ENCODE measurements around the gene JAKMIP1.
"Not testable (repeated sequence)": the region's sequence is repeated elsewhere in the genome, so short reads cannot be mapped to it uniquely, and the experiment has no call there.

Gene JAKMIP1

DNA sequence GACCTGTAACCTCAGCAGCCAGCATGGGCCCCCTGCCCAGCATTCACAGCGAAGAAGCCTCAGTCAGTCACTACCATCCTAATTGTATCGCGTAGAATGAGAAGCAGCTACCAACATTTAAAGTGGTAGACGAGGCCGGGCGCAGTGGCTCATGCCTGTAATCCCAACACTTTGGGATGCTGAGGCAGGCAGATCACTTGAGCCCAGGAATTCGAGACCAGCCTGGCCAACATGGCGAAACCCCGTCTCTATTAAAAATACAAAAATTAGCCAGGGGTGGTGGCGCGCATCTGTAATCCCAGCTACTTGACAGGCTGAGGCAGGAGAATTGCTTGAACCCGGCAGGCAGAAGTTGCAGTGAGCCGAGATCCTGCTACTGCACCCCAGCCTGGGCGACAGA, 59.3 kb downstream of the JAKMIP1 start:
- not testable (repeated sequence) for DNase-seq

DNA sequence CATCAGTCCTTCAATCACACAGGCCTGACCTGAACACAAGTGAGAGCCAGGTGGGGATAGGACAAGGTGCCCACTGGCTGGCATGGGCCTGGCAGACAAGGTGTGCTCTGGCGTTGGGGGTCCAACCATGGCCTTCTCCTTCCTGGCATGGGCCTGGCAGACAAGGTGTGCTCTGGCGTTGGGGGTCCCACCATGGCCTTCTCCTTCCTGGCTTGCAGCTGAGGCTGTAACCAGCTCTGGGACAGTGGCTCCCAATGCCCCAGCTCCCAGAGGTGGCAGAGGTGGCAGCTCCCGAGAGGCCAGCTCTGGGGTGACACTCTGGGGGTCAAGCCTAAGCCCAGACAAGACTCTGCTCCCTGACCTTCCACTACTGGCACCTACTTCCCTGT, 62.6 kb downstream of the JAKMIP1 start:
- DNase-seq = no peak

DNA sequence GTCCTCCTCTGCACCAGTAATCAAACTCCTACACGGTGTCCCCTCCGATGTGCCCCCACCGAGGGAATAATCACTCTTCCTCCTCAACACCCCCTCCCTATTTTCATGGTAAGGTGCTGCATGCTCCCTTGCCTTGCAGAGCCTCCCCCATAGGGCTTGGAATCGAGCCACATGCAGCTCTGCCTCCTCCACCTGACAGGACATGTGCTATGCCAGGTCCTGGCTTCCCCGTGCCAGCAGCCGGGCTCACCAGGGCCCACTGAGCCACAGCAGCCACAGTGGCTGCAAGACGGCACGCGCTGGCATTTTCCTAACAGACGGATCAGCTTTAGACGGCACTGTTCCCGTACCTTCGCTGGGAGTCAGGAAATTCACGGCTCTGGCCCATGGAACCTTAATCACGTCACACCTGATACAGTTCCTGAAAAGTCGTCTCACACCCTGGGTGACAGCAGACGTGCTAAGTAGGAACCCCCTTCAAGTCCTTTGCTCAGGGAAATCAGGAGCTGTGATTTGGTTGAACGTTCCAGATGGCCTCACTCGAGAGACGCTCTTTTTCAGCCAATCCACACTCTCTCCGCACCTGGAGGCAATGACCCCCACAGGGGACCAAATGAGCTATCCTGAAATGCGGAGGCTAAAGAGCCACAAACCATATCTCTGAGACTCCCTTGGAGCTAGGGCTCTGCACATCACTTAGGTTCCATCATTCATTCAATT, 63.2 kb downstream of the JAKMIP1 start:
- DNase-seq = no peak

DNA sequence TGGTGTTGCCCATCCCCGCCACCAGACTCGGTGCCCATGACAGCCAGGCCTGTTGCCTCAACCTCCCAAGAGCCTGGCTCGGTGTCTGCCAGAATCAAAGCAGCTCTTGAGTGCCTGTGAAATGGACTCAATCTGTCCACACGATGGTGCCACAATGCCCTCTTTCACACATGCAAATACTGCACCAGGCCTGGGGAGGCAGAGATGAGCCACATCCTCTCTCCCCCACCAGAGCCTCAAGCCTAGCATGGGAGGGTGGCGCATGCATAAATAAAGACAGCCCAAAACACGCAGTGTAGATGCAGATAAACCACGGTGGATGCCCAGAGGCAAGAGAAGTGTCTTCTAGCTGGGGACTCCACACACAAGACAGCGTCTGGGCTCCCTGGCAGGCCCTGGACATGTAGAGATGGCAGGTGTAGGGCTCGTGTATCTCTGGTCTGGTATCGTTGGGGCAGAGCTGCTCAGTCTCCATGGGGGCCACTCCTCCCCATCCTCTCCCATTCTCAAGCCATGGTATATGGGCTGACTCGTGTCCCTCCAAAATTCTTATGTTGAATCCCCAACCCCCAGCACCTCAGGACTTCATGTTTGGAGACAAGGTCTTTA, 65.6 kb downstream of the JAKMIP1 start:
- DNase-seq = no peak

DNA sequence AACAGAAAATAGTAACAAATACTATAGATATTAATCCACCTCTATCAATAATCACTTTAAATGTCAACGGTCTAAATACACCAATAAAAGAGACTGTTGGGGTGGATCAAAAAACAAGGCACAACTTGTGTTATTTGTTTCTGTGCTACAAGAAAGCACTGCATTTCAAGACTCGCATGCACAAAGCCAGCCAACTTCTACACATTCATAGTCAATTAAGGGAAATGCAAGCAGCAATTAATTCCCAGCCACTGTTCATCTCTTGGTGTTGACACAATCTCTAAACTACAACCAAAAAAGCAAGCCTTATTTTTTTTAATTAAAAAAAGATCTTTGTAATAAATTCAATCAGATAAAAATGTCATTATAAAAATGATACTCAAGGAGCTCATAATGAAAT, 67.6 kb downstream of the JAKMIP1 start:
- no peak for DNase-seq

DNA sequence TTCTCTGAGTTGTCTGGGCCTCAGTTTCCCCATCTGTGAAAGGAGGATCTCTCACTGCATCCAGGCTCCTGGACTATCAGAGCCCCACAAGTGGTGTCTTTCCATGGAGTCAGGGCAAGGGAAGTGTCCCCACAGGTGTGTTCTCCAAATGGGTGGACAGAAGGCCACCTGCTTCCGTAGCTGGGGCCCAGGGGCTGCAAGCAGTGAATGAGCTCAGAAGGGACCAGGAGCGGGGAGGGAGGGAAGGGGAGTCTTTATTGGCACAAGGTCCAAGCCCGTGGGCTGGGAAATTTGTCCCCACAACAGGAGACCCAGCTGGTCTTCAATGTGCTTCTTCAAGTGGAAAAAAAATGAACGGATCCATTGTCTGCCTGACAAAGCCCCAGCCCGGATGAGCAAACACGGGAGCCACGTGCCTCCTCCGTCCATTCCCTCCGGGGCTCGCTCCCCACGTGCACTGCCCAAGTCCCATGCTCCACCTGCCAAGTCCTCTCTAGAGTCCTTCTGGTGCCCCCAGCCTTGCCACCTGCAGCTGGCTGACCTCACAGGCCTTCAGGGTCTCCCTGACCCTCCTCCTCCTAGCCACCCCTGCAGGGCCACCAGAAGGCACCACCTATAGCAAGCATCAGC, 72.0 kb downstream of the JAKMIP1 start:
- no peak for DNase-seq

DNA sequence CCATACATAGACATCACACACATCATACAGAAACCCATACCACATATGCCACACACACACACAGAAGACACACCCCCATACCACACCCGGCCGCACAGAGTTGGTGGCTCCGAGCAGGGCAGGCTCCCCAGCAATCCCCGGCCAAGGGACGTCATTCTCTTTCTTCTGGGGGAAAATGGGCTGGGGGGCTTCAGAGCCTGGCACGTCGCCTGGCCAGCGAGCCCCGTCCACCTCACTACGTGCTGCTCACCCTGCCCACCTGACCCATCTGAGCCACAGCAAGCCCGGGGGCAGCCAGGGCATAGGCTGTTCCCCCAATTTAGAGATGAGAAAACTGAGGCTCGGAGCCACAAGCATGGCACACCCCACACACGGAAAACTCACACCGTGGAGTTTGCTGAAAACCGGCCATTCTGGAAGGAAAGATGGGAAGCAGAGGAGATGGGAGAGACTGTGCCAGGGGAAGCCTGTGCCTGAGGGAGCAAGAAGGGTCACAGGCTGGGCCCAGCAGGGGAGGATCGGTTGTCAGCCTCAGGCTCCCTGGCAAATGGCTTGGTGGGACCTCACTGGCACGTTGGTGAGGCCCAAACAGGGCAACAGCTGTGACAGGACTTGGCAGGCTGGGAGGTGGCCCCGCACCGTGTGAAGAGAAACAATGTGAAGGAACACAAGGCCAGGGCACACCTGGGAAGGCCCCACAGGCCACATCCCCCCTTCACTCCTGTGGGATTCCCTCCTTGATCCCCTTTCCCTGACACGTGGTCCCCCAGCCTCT, 73.2 kb downstream of the JAKMIP1 start:
- DNase-seq = no peak

DNA sequence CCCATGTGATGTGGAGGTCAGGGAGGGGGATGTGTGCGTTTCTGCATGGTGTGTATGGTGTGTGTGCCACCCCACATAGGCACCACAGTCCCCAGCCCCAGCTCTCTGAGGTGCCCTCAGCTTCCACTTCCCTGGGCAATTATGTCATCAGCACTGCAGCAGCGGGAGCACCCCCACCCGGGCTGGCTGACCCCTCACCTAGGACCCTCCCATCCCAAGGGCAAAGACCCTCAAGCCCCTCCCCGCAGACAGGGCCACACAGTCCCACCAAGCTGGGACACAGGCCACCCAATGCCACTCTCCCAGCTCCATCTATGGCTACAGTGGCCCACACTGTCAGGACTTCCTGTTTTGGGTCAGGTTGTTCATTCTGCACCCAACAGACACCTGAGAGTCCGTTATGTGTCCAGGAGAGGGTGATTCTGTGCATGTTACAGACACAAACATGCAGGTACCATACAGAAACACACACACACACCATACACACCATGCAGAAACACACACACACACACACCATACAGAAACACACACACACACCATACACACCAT, 75.2 kb downstream of the JAKMIP1 start:
- DNase-seq = no peak

DNA sequence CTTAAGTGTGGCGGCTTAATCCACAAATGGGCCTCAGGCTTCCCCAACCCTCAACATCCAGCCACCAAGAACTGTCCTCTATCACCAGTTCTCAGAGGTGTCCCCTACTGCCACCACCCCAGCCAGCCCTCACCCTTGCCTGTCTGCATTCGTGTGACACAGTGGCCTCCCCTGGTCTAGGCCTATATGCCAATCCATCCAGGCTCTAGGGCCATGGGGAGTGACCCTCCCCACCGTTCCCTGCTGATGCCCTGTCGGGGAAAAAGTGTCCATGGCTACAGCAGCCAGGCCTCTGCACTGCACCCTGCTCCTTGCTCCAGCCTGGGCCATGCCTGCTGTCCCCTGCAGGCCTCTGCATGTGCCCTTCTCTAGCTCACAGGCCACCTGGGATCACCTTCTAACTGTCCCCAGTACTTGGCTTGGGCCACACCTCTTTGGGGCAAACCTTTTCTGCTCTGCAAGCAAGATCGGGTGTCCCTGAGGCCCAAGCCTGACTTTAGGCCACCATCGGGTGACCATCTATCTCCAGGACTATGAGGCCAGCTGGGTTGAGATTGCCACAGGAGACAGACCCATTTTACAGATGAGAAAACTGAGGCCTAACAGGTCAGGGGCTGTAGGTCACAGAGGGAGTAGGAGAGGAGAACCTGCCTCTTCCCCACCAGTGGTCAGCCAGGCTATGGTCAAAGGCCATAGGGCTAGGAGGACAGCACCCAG, 75.8 kb downstream of the JAKMIP1 start:
- DNase-seq = no peak

DNA sequence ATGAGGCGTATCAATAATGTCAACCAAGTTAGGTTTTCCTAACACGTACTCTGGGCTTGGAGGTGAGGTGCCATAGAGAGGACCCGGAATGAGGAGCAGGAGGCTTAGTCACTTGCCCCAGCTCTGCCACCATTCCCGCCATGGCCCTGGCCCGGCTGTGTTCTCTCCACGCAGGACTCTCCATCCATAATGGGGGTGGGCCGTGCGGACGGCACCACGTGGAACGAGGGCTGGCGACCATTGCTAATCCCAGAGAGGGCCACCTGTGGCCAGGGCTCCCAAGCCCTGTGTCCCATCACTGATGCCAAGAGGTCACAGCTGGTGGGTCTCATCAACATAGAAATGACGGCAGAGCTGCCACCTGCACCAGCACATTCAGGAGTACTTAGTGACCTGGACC, 76.4 kb downstream of the JAKMIP1 start:
- DNase-seq = no peak

DNA sequence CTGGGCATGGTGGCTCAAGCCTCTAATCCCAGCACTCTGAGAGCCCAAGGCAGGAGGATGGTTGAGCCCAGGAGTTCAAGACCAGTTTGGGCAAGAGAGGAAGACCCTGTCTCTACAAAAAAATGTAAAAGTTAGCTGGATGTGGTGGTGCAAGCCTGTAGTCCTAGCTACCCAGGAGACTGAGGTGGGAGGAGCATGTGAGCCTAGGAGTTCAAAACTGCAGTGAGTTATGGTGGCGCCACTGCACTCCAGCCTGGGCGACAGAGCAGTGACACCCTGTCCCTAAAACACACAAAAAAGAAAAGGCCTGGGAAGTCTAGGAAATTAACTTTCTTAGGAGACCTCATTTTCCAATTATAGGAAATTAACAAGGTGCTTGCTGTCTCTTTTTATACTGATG, 76.8 kb downstream of the JAKMIP1 start:
- DNase-seq = no peak

DNA sequence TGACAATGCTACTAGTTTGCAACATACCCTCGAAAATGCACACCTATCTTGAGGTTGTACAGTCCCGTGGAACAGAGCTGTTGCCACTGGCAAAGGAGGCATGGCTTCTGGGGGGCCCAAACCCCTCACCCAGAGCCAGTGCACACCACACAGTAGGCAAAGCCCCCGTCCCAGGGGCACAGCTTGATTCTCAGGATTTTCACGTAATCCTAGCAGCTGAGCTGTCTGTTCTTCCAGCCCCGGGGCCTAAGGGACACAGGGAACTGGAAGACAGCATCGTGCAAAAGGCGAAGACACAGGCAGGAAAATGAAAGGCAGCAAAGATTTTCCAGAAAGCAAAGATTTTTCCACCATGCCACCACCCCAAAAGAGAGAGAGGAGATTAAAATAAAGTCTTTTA, 77.2 kb downstream of the JAKMIP1 start:
- no peak for DNase-seq

DNA sequence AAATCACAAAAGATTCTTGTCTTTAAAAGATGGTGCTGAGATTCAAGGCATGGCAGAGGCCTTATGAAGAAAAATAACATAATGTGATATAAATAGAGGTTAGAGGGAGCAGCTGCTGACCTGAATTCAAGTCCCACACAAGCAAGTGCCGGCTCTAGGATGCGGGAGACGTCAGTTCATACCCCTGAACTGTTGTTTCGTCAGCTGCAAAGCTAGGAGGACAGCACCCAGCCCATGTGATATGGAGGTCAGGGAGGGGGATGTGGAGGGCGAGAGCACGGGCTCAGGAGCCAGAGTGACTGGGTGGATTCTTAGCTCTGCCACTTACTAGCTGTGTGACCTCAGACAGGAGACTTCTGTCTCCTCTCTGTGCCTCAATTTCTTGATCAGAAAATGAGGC, 77.9 kb downstream of the JAKMIP1 start:
- DNase-seq = no peak

DNA sequence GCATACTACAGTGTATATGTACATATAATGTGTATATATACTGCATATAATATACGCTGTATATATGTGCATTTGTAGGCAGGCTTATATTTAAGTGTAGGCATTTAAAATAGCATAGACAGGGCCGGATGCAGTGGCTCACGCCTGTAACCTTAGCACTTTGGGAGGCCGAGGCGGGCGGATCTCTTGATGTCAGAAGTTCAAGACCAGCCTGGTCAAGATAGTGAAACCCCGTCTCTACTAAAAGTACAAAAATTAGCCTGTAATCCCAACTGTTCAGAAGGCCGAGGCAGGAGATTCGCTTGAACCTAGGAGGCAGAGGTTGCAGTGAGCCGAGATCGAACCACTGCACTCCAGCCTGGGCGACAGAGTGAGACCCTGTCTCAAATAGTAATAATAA, 78.4 kb downstream of the JAKMIP1 start:
- no peak for DNase-seq

DNA sequence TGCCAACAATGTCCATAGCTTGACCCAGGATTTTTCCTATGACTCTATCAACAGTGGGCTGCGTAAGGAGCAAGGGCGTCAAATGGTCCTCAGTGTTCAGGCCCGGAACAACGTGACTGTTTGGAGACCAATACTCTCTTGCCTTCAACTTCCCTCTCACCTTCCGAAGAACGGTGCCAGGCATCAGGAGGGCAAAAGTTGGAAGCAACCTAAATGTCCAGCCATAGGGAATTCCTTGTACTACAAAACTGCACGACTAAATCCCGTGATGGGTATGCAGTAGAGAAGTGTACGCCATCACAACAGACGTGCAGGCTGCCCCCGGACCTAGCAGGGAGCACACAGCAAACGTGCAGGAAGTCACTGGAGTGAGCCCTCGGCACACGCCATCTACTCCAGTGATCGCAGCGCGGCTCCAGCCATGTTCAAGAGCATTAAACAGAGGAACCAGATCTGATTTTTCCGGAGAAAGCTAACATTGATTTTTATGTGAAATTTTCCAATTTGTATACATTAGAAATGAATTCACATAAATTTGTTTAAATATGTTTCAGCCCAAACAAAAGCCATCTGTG, 79.0 kb downstream of the JAKMIP1 start:
- no peak for DNase-seq

DNA sequence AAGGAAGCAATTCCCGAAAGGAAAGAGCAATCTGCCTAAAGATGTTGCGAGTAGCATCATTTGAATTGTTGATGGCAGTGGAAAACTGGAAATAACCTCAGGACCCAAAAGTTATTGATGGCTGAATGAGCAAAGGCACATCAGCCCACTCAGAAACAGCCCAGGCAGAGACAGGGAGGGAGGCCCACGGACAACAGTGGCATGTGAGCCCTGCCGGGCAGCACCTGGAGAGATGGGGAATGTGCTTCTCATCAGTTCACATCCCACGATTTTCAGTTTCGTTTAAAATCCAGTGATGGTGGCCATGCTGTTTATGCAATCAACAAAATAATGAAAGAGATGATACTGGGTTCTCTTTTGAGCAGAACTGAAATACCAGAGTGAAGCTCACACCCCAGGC, 80.0 kb downstream of the JAKMIP1 start:
- no peak for DNase-seq

DNA sequence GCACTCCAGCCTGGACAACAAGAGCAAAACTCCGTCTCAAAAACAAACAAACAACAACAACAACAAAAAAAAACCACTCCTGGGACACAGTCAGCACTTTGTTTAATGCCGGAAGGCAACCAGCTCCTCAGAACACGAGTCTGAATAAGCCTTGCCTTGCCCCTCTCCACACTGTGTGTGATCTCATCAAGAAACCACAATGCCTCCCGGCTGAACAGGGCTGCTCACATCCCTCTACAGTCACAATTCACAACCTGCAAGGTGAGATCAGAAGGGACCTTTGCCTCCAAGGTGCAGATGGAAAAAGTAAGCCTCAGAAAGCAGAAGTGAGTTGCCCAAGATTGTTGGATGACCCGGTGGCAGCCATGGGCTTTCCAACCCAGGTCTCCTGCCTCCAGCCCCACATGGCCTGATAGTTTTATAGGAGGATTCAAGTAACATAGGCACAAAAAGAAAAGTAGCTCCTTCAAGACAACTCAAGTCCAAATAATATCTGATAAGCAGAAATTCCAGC, 80.8 kb downstream of the JAKMIP1 start:
- no peak for DNase-seq

DNA sequence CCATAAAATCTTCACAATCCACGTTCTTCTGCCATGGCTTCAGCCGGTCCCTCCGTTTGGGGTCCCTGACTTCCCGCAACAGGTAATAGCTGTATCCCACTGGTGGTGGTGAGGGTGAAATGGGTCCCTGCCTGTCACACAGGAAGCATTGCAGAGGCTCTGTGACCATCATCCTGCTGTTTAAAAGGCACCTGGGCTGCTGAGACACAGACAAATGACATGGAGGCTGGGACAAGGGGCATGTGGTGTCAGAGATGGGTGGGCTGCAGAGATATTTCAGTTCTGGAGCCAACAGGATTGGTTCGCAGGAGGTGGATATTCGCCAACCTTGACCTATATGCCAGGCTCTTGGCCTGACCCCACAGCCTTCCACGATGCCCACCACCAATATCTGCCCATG, 82.1 kb downstream of the JAKMIP1 start:
- no peak for DNase-seq

DNA sequence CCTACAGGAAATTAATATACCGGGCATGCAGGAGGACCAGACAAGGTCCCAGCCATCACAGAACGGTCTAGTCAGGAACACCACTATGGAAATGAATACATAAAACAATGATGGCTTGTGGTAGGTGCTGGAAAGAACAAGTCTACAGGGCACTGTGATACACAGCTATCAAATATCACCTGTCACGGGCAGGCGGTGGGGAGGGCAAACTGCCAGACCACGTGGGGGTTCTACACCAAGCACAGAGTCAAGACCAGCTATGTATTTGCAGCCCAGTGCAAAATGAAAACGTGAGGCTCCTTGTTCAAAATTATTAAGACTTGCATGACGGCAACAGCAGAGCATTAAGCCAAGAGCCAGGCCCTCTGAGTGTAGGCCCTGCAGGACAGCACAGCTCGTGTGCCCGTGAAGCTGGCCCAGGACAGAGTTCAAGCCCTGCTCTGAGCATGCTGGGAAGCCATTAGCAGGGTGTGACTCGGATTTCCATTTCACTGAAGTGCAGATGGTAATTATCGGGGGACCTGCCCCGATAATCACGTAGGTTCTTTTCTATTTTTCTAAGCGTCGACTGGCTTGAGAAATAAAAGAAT, 83.6 kb downstream of the JAKMIP1 start:
- no peak for DNase-seq

DNA sequence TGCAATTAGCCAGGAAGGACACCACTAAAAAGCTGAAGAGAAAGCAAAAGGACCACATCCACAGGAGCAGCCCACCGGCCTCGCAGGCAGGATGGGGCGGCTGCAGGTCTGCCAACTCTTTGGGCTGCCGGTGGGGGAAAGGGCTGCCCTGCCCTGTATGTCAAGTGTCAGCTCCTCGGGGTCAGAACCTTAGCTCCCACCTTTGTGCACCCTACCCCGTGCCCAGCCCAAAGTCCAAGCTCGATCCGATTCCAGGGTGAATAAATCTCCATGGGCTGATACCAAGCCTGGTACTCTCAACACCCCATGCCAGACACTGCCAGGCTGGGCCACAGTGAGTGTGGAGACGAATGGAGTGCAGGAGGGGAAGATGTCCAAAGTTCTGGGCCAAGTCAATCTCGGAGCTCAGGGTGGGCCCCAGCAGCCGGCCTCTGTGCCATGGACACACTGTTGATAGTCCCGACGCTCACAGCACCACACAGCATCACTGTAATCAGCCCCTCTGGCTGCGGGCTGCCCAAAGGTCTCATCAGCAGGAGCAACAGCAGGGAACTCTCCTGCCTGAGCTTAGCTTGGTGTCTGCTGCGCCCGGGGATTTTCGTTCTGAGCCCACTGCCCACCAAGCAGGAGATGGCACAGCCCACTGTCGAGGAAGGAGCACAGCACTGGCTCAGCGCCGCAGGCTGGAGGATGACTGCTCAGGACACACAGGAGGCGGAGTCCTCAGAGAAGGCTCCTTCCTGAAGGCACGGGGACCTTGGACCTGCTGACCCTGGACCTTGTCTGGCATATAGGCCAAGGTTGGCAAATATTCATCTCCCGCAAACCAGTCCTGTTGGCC, 84.4 kb downstream of the JAKMIP1 start:
- DNase-seq = no peak

DNA sequence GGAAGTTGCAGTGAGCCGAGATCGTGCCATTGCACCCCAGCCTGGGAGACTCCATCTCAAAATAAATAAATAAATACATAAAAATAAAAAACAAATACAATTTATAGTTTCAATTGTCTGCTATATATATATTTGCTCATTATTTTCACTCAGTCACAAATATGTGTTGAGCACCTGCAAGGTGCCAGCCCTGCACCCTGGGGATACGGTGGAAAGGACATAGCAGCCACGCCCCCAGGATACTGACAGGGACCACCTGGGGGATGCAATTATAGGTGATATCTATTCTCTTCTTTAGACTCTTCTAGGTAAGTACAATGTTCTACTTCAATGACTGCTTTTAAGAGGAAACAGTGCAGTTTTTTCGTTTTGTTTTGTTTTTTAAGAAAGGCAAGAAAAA, 85.0 kb downstream of the JAKMIP1 start:
- DNase-seq = no peak

Data from femur (tissue), 1 donor.